AG09309 (cell line): Measurements from ENCODE around the gene COL5A2.

Experiments used
- DNase-seq: peaks from one replicate; pipeline ENCODE4 v3.0.0-alpha.2; 2010; ENCODE audit warnings: low read depth
- H3K4me3 ChIP-seq: 2 replicates; pipeline ENCODE4 v1.5.1; 2011; ENCODE audit warnings: mild to moderate bottlenecking, low read depth, low read length, moderate library complexity; ENCODE audit not compliant: control insufficient read depth
- TF ChIP-seq, protein P1 (sequence below): IDR thresholded peaks from 2 replicates; pipeline ENCODE4 v1.5.1; 2011; ENCODE audit warnings: mild to moderate bottlenecking, low read depth, low read length, inconsistent platforms; ENCODE audit not compliant: insufficient read depth, control insufficient read depth; ENCODE audit errors: missing control alignments

COL5A2 gene

DNA sequence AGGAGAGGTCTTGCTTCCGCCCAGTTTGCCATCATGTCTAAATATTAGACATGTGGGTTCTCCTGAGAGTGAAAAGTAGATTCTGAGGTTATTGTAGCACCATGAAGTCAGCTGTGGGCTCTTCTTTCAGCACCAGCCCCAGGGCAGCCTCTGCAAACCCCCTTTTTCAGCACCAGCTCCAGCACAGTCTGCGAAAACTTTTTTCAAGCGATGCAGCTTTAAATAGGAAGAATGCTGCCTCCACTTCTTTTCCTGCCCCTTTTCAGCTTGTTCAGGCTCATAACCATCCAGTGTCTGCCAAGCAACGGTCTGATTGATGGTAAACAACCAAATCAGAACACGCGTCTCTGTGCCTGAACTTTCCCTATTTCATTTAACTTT is at the start of gene COL5A2:
Gene COL5A2 (minus strand): TSS at position 192 of the 381 bp plus-strand sequence. CDS start 157 bp downstream, at position 35.
- TF ChIP-seq, protein P1, sequence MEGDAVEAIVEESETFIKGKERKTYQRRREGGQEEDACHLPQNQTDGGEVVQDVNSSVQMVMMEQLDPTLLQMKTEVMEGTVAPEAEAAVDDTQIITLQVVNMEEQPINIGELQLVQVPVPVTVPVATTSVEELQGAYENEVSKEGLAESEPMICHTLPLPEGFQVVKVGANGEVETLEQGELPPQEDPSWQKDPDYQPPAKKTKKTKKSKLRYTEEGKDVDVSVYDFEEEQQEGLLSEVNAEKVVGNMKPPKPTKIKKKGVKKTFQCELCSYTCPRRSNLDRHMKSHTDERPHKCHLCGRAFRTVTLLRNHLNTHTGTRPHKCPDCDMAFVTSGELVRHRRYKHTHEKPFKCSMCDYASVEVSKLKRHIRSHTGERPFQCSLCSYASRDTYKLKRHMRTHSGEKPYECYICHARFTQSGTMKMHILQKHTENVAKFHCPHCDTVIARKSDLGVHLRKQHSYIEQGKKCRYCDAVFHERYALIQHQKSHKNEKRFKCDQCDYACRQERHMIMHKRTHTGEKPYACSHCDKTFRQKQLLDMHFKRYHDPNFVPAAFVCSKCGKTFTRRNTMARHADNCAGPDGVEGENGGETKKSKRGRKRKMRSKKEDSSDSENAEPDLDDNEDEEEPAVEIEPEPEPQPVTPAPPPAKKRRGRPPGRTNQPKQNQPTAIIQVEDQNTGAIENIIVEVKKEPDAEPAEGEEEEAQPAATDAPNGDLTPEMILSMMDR, result no peak
- peak within 1 kb of the TSS; percentile 84 for H3K4me3 ChIP-seq
- peak; percentile 89 for DNase-seq

DNA sequence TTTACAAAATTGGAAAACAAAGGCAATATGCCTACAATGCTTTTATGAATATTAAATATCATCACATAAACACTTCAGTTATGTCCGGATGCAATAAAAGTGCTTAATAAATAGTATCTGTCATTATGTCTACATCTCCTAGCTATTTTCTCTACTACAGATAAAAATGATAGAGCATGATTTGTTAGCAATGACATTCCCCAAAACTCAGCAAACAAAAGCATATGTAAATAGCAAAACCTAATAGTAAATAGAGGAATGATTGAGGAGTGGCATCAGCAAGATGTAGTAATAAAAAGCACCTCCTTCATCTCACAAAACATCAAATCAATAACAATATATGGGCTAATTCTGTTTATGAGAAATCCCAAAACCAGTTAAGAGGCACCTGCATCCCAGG is 46.5 kb upstream of the COL5A2 start:
- DNase-seq, result no peak
- TF ChIP-seq, protein P1, result no peak
- no peak overlapping the region for H3K4me3 ChIP-seq

DNA sequence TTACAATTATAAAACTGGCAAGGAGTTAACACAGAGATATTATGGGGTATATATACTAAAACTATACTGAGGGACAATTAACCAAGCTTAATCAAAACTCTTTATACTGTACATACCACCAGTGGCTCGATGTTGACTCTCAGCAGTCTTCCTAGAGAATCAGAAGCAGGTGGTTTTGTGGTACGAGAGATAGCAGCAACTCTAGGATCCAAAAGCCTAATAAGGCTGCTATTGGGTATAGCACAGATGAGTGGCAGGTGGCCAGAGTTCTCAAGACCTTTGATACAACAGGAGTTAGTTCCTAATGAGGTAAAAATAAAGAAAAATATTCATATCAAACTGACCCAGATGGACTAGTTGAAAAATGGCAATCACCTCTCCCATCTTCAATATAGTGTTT is 45.5 kb upstream of the COL5A2 start:
- TF ChIP-seq, protein P1, result no peak
- no peak overlapping the region for H3K4me3 ChIP-seq
- DNase-seq, result no peak

DNA sequence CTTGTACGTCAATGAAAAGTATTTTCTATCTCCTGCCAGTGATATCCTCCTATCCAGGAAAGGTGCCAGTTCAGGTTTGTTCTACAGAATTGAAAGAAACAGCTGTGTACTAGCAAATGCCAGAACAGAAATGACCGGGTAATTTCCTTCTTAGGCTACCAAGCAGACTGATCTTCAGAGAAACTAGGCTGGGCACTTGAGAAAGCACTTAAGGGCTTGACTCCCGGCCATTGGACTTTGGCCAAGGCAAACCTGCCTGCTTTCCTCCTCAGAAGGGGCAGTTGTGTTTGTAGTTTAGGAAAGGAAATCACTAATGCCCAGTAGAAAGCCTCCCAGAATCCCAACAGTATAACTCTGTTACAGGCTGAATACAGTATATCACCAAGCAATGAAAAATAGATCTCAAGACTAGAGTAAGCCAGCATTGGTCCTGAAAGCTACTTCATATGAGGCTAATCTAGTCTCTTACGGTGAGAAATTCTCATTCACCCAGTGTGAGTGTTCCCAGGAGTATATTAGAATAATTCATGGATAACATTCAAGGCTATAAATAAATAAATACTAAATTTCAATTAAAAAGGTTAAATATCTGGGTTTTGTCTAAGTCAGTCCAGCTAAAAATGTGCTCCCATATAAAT is 43.0 kb upstream of the COL5A2 start:
- no peak for DNase-seq
- H3K4me3 ChIP-seq, result no peak overlapping the region
- TF ChIP-seq, protein P1, result no peak

DNA sequence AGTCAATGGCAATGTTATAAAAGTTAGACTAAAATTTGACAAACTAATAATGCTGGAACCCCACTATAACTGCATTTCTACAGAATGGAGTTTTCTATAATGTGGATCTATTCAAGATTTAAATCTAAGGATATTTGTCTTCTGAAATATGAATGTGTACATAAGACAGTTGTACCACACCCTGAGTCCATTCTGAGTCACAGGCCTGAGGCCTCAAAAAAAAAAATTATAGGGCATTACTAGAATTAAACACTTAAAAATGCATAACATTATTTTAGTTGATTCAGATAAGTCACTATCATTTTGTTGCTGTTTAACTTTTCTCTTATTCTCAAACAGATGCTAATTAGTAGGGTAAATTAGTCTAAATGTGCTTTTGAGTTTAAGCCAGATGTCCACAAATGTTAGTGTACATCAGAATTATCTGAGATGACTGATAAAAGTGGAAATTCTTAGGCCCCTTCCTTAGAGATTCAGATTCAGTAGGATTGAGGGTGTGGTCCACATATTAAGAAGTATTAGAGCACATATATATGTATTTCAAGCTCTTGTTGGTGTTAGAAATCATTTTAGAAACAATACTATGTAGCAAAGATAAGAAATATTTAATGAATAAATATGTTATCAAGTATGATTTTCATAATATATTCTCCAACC is 42.4 kb upstream of the COL5A2 start:
- DNase-seq, result no peak
- H3K4me3 ChIP-seq, result no peak overlapping the region
- TF ChIP-seq, protein P1, result no peak

DNA sequence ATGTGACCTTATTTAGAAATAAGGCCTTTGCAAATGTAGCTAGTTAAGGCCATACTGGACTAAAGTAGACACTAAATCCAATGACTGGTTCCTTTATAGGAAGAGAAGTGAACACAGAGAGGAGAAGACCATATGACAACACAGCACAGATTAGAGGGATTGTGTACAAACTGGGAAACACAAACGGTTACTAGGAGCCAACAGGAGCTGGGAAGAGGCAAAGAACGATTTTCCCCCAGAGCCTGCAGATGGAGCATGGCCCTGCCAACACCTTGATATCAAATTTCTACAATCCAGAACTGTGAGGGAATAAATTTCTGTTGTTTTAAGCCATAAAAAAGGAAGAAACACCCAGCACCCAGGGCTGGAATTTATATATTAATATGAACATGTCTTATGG is 38.7 kb upstream of the COL5A2 start:
- H3K4me3 ChIP-seq, result no peak overlapping the region
- TF ChIP-seq, protein P1, result no peak

More for the DNA sequence above, 38.7 kb upstream of the COL5A2 start:
- DNase-seq, result no peak
